A549 (cell line): ENCODE data around the gene ZG16B. TPM values are rescaled to one million over a fixed set of nuclear protein-coding genes. Genes with fewer than 3 reads are reported as not detected.

ENCODE experiments used
- ATAC-seq, 2 experiments: fragments of 200-7000 bp in 1 of 2; fragments of >200 bp in 1 of 2; cut with Nextera tagmentation in 1 of 2; cut with Tn5 transposase in 1 of 2; 3 replicates each; pipeline versions ENCODE4 v1.8.0 to v1.9.1; 2018 to 2020; ENCODE audit warnings: mild to moderate bottlenecking in 1 of 2, moderate library complexity in 1 of 2
- CTCF ChIA-PET: fragments of 300-600 bp; sonication (Branson Sonifier 250); formaldehyde crosslinking; extraction: SDS; loops from one replicate; lab custom pipeline; 2021; ENCODE audit warnings: antibody characterized with exemption, inconsistent platforms; lab: Yijun Ruan, JAX
- POLR2A ChIA-PET: fragments of 350-600 bp; formaldehyde crosslinking; extraction: SDS; loops from one replicate; lab custom pipeline; 2021; ENCODE audit warnings: antibody characterized with exemption, inconsistent platforms; lab: Yijun Ruan, JAX
- DNase-seq, 2 experiments: peaks; one replicate each; pipeline versions ENCODE4 v3.0.0 to v3.0.0-alpha.2; 2011 to 2016; ENCODE audit warnings: low read depth in 1 of 2, low spot score in 1 of 2
- FAIRE-seq: peaks from 2 replicates; lab custom pipeline; 2011; peaks lifted over from hg19 to GRCh38; lab: Jason Lieb, UNC
- H3K27ac ChIP-seq, 2 experiments: fragments of >200 bp; sonication (Bioruptor Twin); formaldehyde crosslinking; 3 replicates each; pipeline ENCODE4 v1.5.1; 2016 to 2017
- H3K4me1 ChIP-seq: fragments of >200 bp; sonication (Bioruptor Twin); formaldehyde crosslinking; 3 replicates; pipeline ENCODE4 v1.6.1; 2016
- H3K4me2 ChIP-seq: fragments of >200 bp; sonication (Bioruptor Twin); formaldehyde crosslinking; 3 replicates; pipeline ENCODE4 v1.6.1; 2016
- H3K4me3 ChIP-seq: fragments of >200 bp; sonication (Bioruptor Twin); formaldehyde crosslinking; 3 replicates; pipeline ENCODE4 v1.5.1; 2016
- H3K9me3 ChIP-seq: fragments of >200 bp; sonication (Bioruptor Twin); formaldehyde crosslinking; 3 replicates; pipeline ENCODE4 v1.6.1; 2016
- POLR2A ChIP-seq: IDR thresholded peaks from 2 replicates; pipeline ENCODE4 v1.6.1; 2012; ENCODE audit warnings: mild to moderate bottlenecking, low read length
- RNF2 ChIP-seq: fragments of 200-600 bp; sonication (generic); IDR thresholded peaks from 2 replicates; pipeline ENCODE4 v1.6.1; 2016; ENCODE audit warnings: low read depth, mild to moderate bottlenecking, antibody characterized with exemption, moderate library complexity, borderline replicate concordance
- ZFP36 ChIP-seq: fragments of 450-650 bp; IDR thresholded peaks from 2 replicates; pipeline ENCODE4 v1.6.1; 2014; ENCODE audit warnings: borderline replicate concordance; ENCODE audit not compliant: partially characterized antibody
- WGBS: methylation state at CpG from one replicate; pipeline ENCODE4 v1.1.6; 2017; ENCODE audit errors: missing lambda C conversion rate; 5-methylcytosine and 5-hydroxymethylcytosine counted together
- polyA plus RNA-seq, 4 experiments: library from polyadenylated mRNA; depleted of rRNA in 3 of 4; stranded (reverse); fragments of >200 nt; fragmentation: RNase III in 1 of 4; extraction: RNeasy Plus Mini Kit Qiagen cat#74134 plus additional on column Dnase treatment in 1 of 4; gene quantifications; 2 replicates in 3 of 4; 3 replicates in 1 of 4; pipeline ENCODE4 v1.2.3, GENCODE V29; 2011 to 2017
- small RNA-seq, 6 experiments: library from RNA; depleted of rRNA; stranded (forward); fragments of <200 nt; gene quantifications; one replicate each; pipeline ENCODE3, GENCODE V24; 2012
- TF ChIP-seq, protein P1 (sequence below): fragments of 150-350 bp; IDR thresholded peaks from 2 replicates; pipeline ENCODE4 v1.6.1; 2014; ENCODE audit warnings: low read depth, mild to moderate bottlenecking, low read length

Gene ZG16B
- polyA plus RNA-seq, 2 of the 4 experiments (the other 2 are of a cell fraction): 0.40 to 0.85 TPM

DNA sequence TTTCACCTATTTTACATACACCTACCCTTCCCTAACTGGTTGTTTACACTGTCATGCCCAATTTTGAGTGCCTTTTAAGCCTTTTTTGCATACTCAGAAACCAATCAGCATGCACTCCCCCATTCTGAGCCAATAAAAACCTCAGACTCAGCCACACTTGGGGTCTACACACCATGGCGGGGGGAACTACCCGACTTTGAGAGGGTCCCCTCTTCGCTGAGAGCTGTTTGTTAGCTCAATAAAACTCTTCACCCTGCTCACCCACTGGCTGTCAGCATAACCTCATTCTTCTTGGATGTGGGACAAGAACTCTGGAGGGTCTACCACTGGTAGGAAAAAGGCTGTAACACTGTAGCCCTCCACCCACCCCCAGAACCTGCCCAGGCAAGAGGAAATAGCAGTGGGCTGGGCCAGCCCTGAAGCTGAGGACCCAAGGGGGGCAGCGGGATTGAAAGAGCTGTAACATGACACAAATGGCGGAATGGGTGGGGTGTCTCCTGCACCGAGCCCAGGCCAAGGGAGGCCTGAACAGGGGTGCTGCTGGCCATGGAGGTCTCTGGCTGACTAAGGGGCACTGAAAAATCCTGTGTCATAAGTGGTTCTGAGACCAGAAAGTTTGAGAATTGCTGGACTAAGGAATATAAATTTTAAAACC, 49.9 kb downstream of the ZG16B start:
- H3K27ac ChIP-seq: no peak overlapping the region
- TF ChIP-seq RNF2: no peak
- TF ChIP-seq ZFP36: no peak
- TF ChIP-seq POLR2A: no peak
- TF ChIP-seq, protein P1, sequence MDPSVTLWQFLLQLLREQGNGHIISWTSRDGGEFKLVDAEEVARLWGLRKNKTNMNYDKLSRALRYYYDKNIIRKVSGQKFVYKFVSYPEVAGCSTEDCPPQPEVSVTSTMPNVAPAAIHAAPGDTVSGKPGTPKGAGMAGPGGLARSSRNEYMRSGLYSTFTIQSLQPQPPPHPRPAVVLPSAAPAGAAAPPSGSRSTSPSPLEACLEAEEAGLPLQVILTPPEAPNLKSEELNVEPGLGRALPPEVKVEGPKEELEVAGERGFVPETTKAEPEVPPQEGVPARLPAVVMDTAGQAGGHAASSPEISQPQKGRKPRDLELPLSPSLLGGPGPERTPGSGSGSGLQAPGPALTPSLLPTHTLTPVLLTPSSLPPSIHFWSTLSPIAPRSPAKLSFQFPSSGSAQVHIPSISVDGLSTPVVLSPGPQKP: no peak
- TF ChIP-seq, all 56 proteins: peak for 0
- Histone ChIP-seq H3K4me1 (peaks cover 5% of the 10 kb centered on the region; the same call in 2 of the 3 replicates), H3K4me2 (no peak overlapping the region), H3K9me3 (no peaks in the 10 kb centered on the region), H3K4me3 (no peak overlapping the region)
- CTCF ChIA-PET: interaction anchor here (0.6 to 6.6 kb wide), 9 partner anchors 12 to 181 kb away, joined by 3 to 52 read pairs (median 4); no protein-coding TSS in a partner anchor
- ATAC-seq: no peak
- DNase-seq: no peak
- no peak for FAIRE-seq
- 84% methylated on average over 6 of the region's 6 CpGs for WGBS
- POLR2A ChIA-PET: interaction anchor here (1.2 kb wide), 1 partner anchor 26 kb away, joined by 4 read pairs; no protein-coding TSS in a partner anchor

Small RNA genes lying within 50 kb of the gene (small RNA-seq; reads per million reads assigned to genes)
- gene SNORA3C: 0 to 5.2 (median 1.1) reads per million in 6 experiments

Other genes with a start within 250 kb of the ZG16B start
- 22.4 and 26.1 TPM in 2 replicates for gene KCTD5, start 147.8 kb upstream of the ZG16B start, polyA plus RNA-seq (2011; rRNA removed)
- 22.8 to 26.3 TPM (median 22.9 TPM) in 3 replicates for gene KCTD5, start 147.8 kb upstream of the ZG16B start, polyA plus RNA-seq (2017; fragmentation: RNase III; extraction: RNeasy Plus Mini Kit Qiagen cat#74134 plus additional on column Dnase treatment)
- 1.00 and 1.1 TPM in 2 replicates for gene PRSS27, start 110.1 kb upstream of the ZG16B start, polyA plus RNA-seq (2011; rRNA removed)
- 0.62 to 1.3 TPM (median 1.2 TPM) in 3 replicates for gene PRSS27, start 110.1 kb upstream of the ZG16B start, polyA plus RNA-seq (2017; fragmentation: RNase III; extraction: RNeasy Plus Mini Kit Qiagen cat#74134 plus additional on column Dnase treatment)
- gene SRRM2, start 77.7 kb upstream of the ZG16B start, polyA plus RNA-seq (2011; rRNA removed): 167 and 231 TPM in 2 replicates
- gene SRRM2, start 77.7 kb upstream of the ZG16B start, polyA plus RNA-seq (2017; fragmentation: RNase III; extraction: RNeasy Plus Mini Kit Qiagen cat#74134 plus additional on column Dnase treatment): 473 to 527 TPM (median 512 TPM) in 3 replicates
- gene ELOB, start 53.0 kb upstream of the ZG16B start, polyA plus RNA-seq (2011; rRNA removed): 136 and 144 TPM in 2 replicates
- gene ELOB, start 53.0 kb upstream of the ZG16B start, polyA plus RNA-seq (2017; fragmentation: RNase III; extraction: RNeasy Plus Mini Kit Qiagen cat#74134 plus additional on column Dnase treatment): 414 to 494 TPM (median 469 TPM) in 3 replicates
- not detected in 2 replicates for gene PRSS33, start 42.7 kb upstream of the ZG16B start, polyA plus RNA-seq (2011; rRNA removed)
- gene PRSS33, start 42.7 kb upstream of the ZG16B start, polyA plus RNA-seq (2017; fragmentation: RNase III; extraction: RNeasy Plus Mini Kit Qiagen cat#74134 plus additional on column Dnase treatment): 0.04 to 0.05 TPM in 2 of 3 replicates, not detected in the other
- gene PRSS41, start 31.8 kb upstream of the ZG16B start, polyA plus RNA-seq (2011; rRNA removed): not detected in 2 replicates
- not detected in 3 replicates for gene PRSS41, start 31.8 kb upstream of the ZG16B start, polyA plus RNA-seq (2017; fragmentation: RNase III; extraction: RNeasy Plus Mini Kit Qiagen cat#74134 plus additional on column Dnase treatment)
- 0.16 and 0.23 TPM in 2 replicates for gene PRSS21, start 13.1 kb upstream of the ZG16B start, polyA plus RNA-seq (2011; rRNA removed)
- gene PRSS21, start 13.1 kb upstream of the ZG16B start, polyA plus RNA-seq (2017; fragmentation: RNase III; extraction: RNeasy Plus Mini Kit Qiagen cat#74134 plus additional on column Dnase treatment): 0.08 to 0.12 TPM in 2 of 3 replicates, not detected in the other
- not detected in 2 replicates for gene PRSS22, start 27.9 kb downstream of the ZG16B start, polyA plus RNA-seq (2011; rRNA removed)
- gene PRSS22, start 27.9 kb downstream of the ZG16B start, polyA plus RNA-seq (2017; fragmentation: RNase III; extraction: RNeasy Plus Mini Kit Qiagen cat#74134 plus additional on column Dnase treatment): 0.10 to 0.33 TPM in 2 of 3 replicates, not detected in the other
- 22.7 and 23.2 TPM in 2 replicates for gene FLYWCH2, start 52.9 kb downstream of the ZG16B start, polyA plus RNA-seq (2011; rRNA removed)
- gene FLYWCH2, start 52.9 kb downstream of the ZG16B start, polyA plus RNA-seq (2017; fragmentation: RNase III; extraction: RNeasy Plus Mini Kit Qiagen cat#74134 plus additional on column Dnase treatment): 40.1 to 42.1 TPM (median 41.2 TPM) in 3 replicates
- gene FLYWCH1, start 81.6 kb downstream of the ZG16B start, polyA plus RNA-seq (2011; rRNA removed): 9.3 and 10.6 TPM in 2 replicates
- 20.5 to 22.5 TPM (median 22.3 TPM) in 3 replicates for gene FLYWCH1, start 81.6 kb downstream of the ZG16B start, polyA plus RNA-seq (2017; fragmentation: RNase III; extraction: RNeasy Plus Mini Kit Qiagen cat#74134 plus additional on column Dnase treatment)
- gene KREMEN2, start 134.0 kb downstream of the ZG16B start, polyA plus RNA-seq (2011; rRNA removed): 0.28 and 0.35 TPM in 2 replicates
- gene KREMEN2, start 134.0 kb downstream of the ZG16B start, polyA plus RNA-seq (2017; fragmentation: RNase III; extraction: RNeasy Plus Mini Kit Qiagen cat#74134 plus additional on column Dnase treatment): 1.4 to 1.6 TPM (median 1.5 TPM) in 3 replicates
- gene PAQR4, start 139.0 kb downstream of the ZG16B start, polyA plus RNA-seq (2011; rRNA removed): 8.0 and 9.0 TPM in 2 replicates
- gene PAQR4, start 139.0 kb downstream of the ZG16B start, polyA plus RNA-seq (2017; fragmentation: RNase III; extraction: RNeasy Plus Mini Kit Qiagen cat#74134 plus additional on column Dnase treatment): 17.5 to 18.6 TPM (median 18.5 TPM) in 3 replicates
- 8.4 and 10.5 TPM in 2 replicates for gene PKMYT1, start 150.1 kb downstream of the ZG16B start, polyA plus RNA-seq (2011; rRNA removed)
- 50.5 to 55.2 TPM (median 52.5 TPM) in 3 replicates for gene PKMYT1, start 150.1 kb downstream of the ZG16B start, polyA plus RNA-seq (2017; fragmentation: RNase III; extraction: RNeasy Plus Mini Kit Qiagen cat#74134 plus additional on column Dnase treatment)
- gene CLDN9, start 182.6 kb downstream of the ZG16B start, polyA plus RNA-seq (2011; rRNA removed): 0.03 and 0.12 TPM in 2 replicates
- gene CLDN9, start 182.6 kb downstream of the ZG16B start, polyA plus RNA-seq (2017; fragmentation: RNase III; extraction: RNeasy Plus Mini Kit Qiagen cat#74134 plus additional on column Dnase treatment): 0.06 to 0.16 TPM (median 0.12 TPM) in 3 replicates
- gene CLDN6, start 187.9 kb downstream of the ZG16B start, polyA plus RNA-seq (2011; rRNA removed): 0.11 TPM in 1 of 2 replicates, not detected in the other
- 0.13 to 0.25 TPM (median 0.20 TPM) in 3 replicates for gene CLDN6, start 187.9 kb downstream of the ZG16B start, polyA plus RNA-seq (2017; fragmentation: RNase III; extraction: RNeasy Plus Mini Kit Qiagen cat#74134 plus additional on column Dnase treatment)
- gene TNFRSF12A, start 190.1 kb downstream of the ZG16B start, polyA plus RNA-seq (2011; rRNA removed): 89.0 and 111 TPM in 2 replicates
- 295 to 325 TPM (median 314 TPM) in 3 replicates for gene TNFRSF12A, start 190.1 kb downstream of the ZG16B start, polyA plus RNA-seq (2017; fragmentation: RNase III; extraction: RNeasy Plus Mini Kit Qiagen cat#74134 plus additional on column Dnase treatment)
- 46.4 and 60.3 TPM in 2 replicates for gene HCFC1R1, start 193.6 kb downstream of the ZG16B start, polyA plus RNA-seq (2011; rRNA removed)
- gene HCFC1R1, start 193.6 kb downstream of the ZG16B start, polyA plus RNA-seq (2017; fragmentation: RNase III; extraction: RNeasy Plus Mini Kit Qiagen cat#74134 plus additional on column Dnase treatment): 131 to 199 TPM (median 179 TPM) in 3 replicates
- 31.8 and 32.5 TPM in 2 replicates for gene THOC6, start 193.7 kb downstream of the ZG16B start, polyA plus RNA-seq (2011; rRNA removed)
- gene THOC6, start 193.7 kb downstream of the ZG16B start, polyA plus RNA-seq (2017; fragmentation: RNase III; extraction: RNeasy Plus Mini Kit Qiagen cat#74134 plus additional on column Dnase treatment): 48.7 to 56.5 TPM (median 53.2 TPM) in 3 replicates
- gene BICDL2, start 206.6 kb downstream of the ZG16B start, polyA plus RNA-seq (2011; rRNA removed): not detected in 2 replicates
- not detected in 3 replicates for gene BICDL2, start 206.6 kb downstream of the ZG16B start, polyA plus RNA-seq (2017; fragmentation: RNase III; extraction: RNeasy Plus Mini Kit Qiagen cat#74134 plus additional on column Dnase treatment)
- gene MMP25, start 216.3 kb downstream of the ZG16B start, polyA plus RNA-seq (2011; rRNA removed): 0.03 and 0.04 TPM in 2 replicates
- 0.25 to 0.31 TPM (median 0.25 TPM) in 3 replicates for gene MMP25, start 216.3 kb downstream of the ZG16B start, polyA plus RNA-seq (2017; fragmentation: RNase III; extraction: RNeasy Plus Mini Kit Qiagen cat#74134 plus additional on column Dnase treatment)
- 8.9 and 12.4 TPM in 2 replicates for gene IL32, start 235.3 kb downstream of the ZG16B start, polyA plus RNA-seq (2011; rRNA removed)
- 18.8 to 32.0 TPM (median 20.2 TPM) in 3 replicates for gene IL32, start 235.3 kb downstream of the ZG16B start, polyA plus RNA-seq (2017; fragmentation: RNase III; extraction: RNeasy Plus Mini Kit Qiagen cat#74134 plus additional on column Dnase treatment)